SK-N-SH (cell line): ENCODE measurements around the gene CA10.

Experiments used
- NFIC ChIP-seq: IDR thresholded peaks from 2 replicates; pipeline ENCODE4 v1.4.0; 2012; ENCODE audit warnings: borderline replicate concordance
- TF ChIP-seq, protein P1 (sequence below): fragments of 200-600 bp; sonication (generic); IDR thresholded peaks from 2 replicates; pipeline ENCODE4 v1.6.1; 2017; ENCODE audit warnings: antibody characterized with exemption, mild to moderate bottlenecking, moderate library complexity

DNA sequence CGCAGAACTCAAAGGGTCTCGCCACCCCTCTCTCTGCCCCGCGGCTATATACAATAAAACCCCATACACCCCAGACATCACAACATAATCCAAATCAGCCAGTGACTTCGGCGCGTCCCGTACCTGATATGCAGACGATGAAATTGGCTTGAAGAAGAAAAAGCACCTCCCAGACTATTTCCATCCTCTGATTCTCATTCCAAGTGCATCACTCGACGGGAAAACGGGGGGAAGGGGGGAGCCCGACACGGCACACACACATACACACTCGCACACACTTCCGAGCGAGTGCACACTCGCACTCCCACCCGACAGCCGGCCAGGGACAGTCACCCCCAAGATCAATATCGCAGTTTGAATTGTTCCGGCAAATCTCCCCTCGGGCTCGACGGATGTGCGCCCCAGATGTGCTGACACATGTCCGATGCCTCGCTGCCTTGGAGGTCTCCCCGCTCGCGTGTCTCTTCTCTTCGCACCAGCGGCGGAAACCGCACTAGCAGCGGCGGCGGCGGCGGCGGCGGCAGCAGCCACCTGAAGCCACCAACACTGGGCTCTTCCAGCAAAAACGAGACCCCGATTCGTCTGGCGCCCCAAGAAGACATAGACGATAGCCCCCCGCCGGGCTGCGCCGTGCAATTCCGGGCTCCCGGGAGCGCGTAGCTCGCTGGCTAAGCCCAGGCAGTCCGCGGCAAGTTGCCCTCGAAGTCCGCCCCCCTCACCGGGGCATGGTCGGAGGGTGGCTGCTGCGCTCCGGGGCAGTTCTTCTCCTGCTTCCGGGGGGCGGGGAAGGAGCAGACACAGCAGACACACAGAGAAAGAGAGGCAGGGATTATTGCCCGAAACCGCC, 688 bp downstream of the CA10 start:
- no peak for TF ChIP-seq NFIC
- TF ChIP-seq, protein P1, sequence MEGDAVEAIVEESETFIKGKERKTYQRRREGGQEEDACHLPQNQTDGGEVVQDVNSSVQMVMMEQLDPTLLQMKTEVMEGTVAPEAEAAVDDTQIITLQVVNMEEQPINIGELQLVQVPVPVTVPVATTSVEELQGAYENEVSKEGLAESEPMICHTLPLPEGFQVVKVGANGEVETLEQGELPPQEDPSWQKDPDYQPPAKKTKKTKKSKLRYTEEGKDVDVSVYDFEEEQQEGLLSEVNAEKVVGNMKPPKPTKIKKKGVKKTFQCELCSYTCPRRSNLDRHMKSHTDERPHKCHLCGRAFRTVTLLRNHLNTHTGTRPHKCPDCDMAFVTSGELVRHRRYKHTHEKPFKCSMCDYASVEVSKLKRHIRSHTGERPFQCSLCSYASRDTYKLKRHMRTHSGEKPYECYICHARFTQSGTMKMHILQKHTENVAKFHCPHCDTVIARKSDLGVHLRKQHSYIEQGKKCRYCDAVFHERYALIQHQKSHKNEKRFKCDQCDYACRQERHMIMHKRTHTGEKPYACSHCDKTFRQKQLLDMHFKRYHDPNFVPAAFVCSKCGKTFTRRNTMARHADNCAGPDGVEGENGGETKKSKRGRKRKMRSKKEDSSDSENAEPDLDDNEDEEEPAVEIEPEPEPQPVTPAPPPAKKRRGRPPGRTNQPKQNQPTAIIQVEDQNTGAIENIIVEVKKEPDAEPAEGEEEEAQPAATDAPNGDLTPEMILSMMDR, result no peak
